Kidney epithelial cell (primary cell): ENCODE measurements around the gene LRRC19. TPM values are rescaled to one million over a fixed set of nuclear protein-coding genes. Genes with fewer than 3 reads are reported as not detected.
A peak's percentile ranks its signal among the peaks of the same experiment; 100 is the strongest.

Experiments used
- DNase-seq: peaks from one replicate; pipeline ENCODE4 v3.0.0-alpha.2; 2010; ENCODE audit warnings: low read depth
- H3K27me3 ChIP-seq: 2 replicates; pipeline ENCODE4 v1.6.0; 2011; ENCODE audit warnings: low read length; ENCODE audit not compliant: control insufficient read depth, insufficient read depth
- H3K36me3 ChIP-seq: 2 replicates; pipeline ENCODE4 v1.5.1; 2011; ENCODE audit warnings: low read length; ENCODE audit not compliant: control insufficient read depth, insufficient read depth
- H3K4me3 ChIP-seq: 2 replicates; pipeline ENCODE4 v1.5.1; 2011; ENCODE audit warnings: low read depth, mild to moderate bottlenecking, control low read depth, low read length
- CTCF ChIP-seq: IDR thresholded peaks from 2 replicates; pipeline ENCODE4 v1.5.1; 2011; ENCODE audit warnings: mild to moderate bottlenecking, moderate library complexity, low read length, control low read depth, inconsistent platforms; ENCODE audit not compliant: insufficient read depth, poor library complexity, severe bottlenecking
- total RNA-seq: library from RNA; depleted of rRNA; stranded (reverse); fragments of >200 nt; gene quantifications from 2 replicates; pipeline ENCODE4 v1.2.3, GENCODE V29; 2015

Gene LRRC19
- total RNA-seq, 1 donor from 2014 or later: not detected

GRCh38 chr9:27042476-27042875, 37.0 kb upstream of the LRRC19 start:
- TF ChIP-seq CTCF: no peak
- no peaks in the 10 kb centered on the region for H3K36me3 ChIP-seq
- no peak for DNase-seq
- no peak overlapping the region for H3K4me3 ChIP-seq
- no peaks in the 10 kb centered on the region for H3K27me3 ChIP-seq

- H3K27me3 ChIP-seq: no peaks in the 10 kb centered on the region
- TF ChIP-seq CTCF: no peak
Measured at GRCh38 chr9:27041746-27042145, 36.3 kb upstream of the LRRC19 start.

GRCh38 chr9:27037499-27037898, 32.0 kb upstream of the LRRC19 start:
- Histone ChIP-seq H3K4me3 (no peak overlapping the region), H3K27me3 (no peaks in the 10 kb centered on the region), H3K36me3 (no peaks in the 10 kb centered on the region)
- no peak for DNase-seq
- TF ChIP-seq CTCF: no peak

More at GRCh38 chr9:27041746-27042145, 36.3 kb upstream of the LRRC19 start:
- no peak overlapping the region for H3K4me3 ChIP-seq
- H3K36me3 ChIP-seq: no peaks in the 10 kb centered on the region
- DNase-seq: no peak

- DNase-seq: no peak
- Histone ChIP-seq H3K36me3 (no peaks in the 10 kb centered on the region), H3K27me3 (no peaks in the 10 kb centered on the region), H3K4me3 (no peak overlapping the region)
- TF ChIP-seq CTCF: peak; percentile 70
Measured at GRCh38 chr9:27033815-27034403, 28.4 kb upstream of the LRRC19 start.

GRCh38 chr9:27029186-27029585, 23.7 kb upstream of the LRRC19 start:
- Histone ChIP-seq H3K36me3 (peaks cover under 1% of the 10 kb centered on the region), H3K27me3 (no peaks in the 10 kb centered on the region), H3K4me3 (no peak overlapping the region)
- TF ChIP-seq CTCF: no peak
- no peak for DNase-seq

- Histone ChIP-seq H3K27me3 (no peaks in the 10 kb centered on the region), H3K36me3 (peaks cover 2% of the 10 kb centered on the region), H3K4me3 (no peak overlapping the region)
- TF ChIP-seq CTCF: no peak
- no peak for DNase-seq
Measured at GRCh38 chr9:27022920-27023319, 17.4 kb upstream of the LRRC19 start.
